Progenitor cell of endocrine pancreas (in vitro differentiated cells): ENCODE measurements around the gene NECTIN1. TPM values are rescaled to one million over a fixed set of nuclear protein-coding genes. Genes with fewer than 3 reads are reported as not detected.

Source experiments
- DNase-seq: peaks from one replicate; pipeline ENCODE4 v3.0.0; 2021; ENCODE audit warnings: low spot score; ENCODE audit not compliant: unreplicated experiment
- H3K27ac Mint-ChIP-seq: 2 replicates; pipeline ENCODE4 v1.8.0; 2021; ENCODE audit warnings: mild to moderate bottlenecking, moderate library complexity, mixed read lengths
- H3K27me3 Mint-ChIP-seq: 2 replicates; pipeline ENCODE4 v1.8.0; 2021; ENCODE audit warnings: mixed read lengths
- H3K36me3 Mint-ChIP-seq: 2 replicates; pipeline ENCODE4 v1.8.0; 2022; ENCODE audit warnings: mixed read lengths; ENCODE audit not compliant: insufficient read depth
- H3K4me1 Mint-ChIP-seq: 2 replicates; pipeline ENCODE4 v1.8.0; 2021; ENCODE audit warnings: low read depth, mixed read lengths
- H3K4me3 Mint-ChIP-seq: 2 replicates; pipeline ENCODE4 v1.8.0; 2021; ENCODE audit warnings: low read depth, mild to moderate bottlenecking, moderate library complexity, mixed read lengths
- H3K9me3 Mint-ChIP-seq: 2 replicates; pipeline ENCODE4 v1.8.0; 2021; ENCODE audit warnings: low read depth, mixed read lengths
- total RNA-seq: library from RNA; stranded (reverse); gene quantifications from 2 replicates; pipeline ENCODE4 v1.2.1, GENCODE V29; 2021
- TF ChIP-seq, protein P1 (sequence below): fragments of 200-600 bp; sonication (generic); IDR thresholded peaks from one replicate; pipeline ENCODE4 v1.5.0; 2021; ENCODE audit warnings: antibody characterized with exemption, mild to moderate bottlenecking; ENCODE audit not compliant: unreplicated experiment

The NECTIN1 gene
- total RNA-seq, 1 donor from 2014 or later, result 42.1 TPM

DNA sequence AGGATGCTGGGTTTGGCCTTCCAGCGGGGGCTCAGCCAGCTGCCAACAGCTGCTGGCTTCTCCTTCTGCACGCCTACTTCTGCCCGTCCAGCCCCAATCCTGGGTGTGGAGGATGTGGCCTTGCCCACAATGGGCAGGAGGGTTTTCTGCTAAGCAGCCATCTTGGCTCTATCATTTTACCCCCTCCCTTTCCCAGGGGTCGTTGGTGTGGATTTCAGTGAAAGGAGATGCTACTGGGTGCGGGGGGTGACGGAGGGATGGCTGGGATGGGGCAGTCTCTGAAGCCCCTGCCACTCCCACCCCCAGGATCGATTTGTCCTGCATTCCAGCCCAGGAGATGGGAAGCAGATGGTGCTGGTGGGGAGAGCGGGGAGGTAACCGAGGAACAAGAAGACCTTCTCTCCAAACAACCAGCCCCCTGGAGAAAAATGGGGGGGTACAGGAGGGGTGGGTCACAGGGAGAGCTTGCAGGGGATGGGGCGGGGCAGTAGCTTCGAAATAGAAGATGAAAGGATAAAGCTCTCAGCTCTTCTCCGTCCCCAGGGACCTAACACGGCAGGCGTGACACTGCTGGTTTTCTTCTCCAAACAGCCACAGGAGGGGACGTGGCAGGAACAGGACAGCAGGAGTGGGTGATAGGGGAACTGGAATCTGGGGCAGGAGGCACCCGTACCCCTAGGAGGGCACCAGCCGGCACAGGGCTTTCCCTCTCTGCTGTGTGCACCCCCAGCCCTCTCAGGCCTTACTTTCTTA lies 68.9 kb downstream of the NECTIN1 start:
- Mint-ChIP-seq H3K4me3 (no peak overlapping the region), H3K36me3 (no peaks in the 10 kb centered on the region), H3K9me3 (no peaks in the 10 kb centered on the region), H3K4me1 (peaks cover 12% of the 10 kb centered on the region), H3K27me3 (no peaks in the 10 kb centered on the region), H3K27ac (no peak overlapping the region)
- TF ChIP-seq, protein P1, sequence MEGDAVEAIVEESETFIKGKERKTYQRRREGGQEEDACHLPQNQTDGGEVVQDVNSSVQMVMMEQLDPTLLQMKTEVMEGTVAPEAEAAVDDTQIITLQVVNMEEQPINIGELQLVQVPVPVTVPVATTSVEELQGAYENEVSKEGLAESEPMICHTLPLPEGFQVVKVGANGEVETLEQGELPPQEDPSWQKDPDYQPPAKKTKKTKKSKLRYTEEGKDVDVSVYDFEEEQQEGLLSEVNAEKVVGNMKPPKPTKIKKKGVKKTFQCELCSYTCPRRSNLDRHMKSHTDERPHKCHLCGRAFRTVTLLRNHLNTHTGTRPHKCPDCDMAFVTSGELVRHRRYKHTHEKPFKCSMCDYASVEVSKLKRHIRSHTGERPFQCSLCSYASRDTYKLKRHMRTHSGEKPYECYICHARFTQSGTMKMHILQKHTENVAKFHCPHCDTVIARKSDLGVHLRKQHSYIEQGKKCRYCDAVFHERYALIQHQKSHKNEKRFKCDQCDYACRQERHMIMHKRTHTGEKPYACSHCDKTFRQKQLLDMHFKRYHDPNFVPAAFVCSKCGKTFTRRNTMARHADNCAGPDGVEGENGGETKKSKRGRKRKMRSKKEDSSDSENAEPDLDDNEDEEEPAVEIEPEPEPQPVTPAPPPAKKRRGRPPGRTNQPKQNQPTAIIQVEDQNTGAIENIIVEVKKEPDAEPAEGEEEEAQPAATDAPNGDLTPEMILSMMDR, result no peak
- DNase-seq, result no peak

DNA sequence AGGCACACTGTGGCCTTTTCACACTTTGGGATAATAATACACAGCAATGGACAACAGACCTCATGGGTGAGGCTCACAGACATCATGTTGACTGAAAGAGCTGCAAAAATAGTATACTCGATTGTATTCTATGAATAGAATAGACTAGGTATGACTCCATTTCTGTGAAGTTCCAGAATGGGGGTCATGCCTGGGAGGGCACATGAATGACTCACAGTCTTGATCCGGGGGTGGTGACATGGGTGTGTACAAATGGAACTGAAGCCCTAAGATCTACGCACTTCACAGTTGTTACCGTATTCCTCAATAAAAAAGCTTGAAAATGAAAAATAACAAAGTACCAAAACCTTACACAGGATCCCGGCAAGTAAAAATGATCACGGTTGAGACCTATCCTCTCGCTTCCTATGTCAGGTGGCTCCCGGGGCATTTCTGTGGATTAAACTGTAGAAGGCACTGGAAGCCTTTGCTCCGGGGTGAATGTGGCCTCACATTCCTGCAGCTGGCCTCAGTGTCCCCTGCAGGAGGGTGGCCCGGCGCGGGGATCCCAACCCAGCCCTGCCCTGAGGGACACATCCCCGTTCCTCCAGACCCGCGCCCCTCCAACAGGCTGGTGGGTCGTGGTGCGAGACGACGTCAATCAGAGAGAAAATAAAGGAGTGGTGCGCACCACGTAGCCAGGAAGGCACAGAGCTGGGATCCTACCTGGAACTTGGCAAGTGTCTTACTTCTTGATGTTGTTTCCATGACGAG lies 75.9 kb downstream of the NECTIN1 start:
- H3K4me1 Mint-ChIP-seq, result peaks cover 4% of the 10 kb centered on the region
- DNase-seq, result no peak
- no peak overlapping the region for H3K27ac Mint-ChIP-seq
- H3K36me3 Mint-ChIP-seq, result no peaks in the 10 kb centered on the region
- no peaks in the 10 kb centered on the region for H3K9me3 Mint-ChIP-seq
- H3K27me3 Mint-ChIP-seq, result peaks cover 19% of the 10 kb centered on the region
- TF ChIP-seq, protein P1, result no peak
- H3K4me3 Mint-ChIP-seq, result no peak overlapping the region

DNA sequence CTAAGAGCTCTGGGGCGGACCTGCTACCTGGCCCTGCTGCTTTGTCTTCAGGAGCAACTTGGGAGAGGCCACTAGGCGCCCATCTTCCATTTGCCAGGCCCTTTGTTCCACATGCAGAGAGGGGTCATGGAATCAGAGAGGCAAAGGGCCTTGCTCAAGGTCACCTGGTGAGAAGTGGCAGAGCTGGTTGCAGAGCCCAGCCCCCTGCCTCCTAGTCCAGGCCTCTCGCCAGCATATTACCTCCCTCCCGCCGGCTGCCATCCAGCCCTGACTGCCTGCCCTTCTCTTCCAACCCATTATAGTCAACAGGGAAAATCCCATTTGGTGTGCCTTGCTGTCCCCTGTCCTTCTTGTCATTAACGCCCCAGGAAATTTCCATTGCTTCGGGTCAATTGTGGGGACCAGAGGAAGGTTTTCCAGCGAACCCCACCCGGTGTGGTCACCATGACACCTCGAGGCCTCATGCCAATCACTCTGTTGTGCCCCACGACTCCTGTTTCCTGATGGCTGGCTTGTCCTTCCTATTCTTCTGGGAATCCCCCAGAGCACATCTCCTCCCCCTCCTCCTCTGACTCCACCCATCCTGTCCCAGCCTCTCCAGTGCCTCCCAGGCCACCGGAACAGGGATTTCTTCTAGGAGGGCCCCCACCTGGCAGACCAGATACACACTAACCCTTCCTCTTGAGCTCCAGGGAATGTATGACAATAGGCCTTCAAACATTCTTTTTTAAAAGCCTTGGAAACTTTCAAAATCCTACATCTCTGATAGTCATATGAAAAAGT lies 77.0 kb downstream of the NECTIN1 start:
- no peak for DNase-seq
- TF ChIP-seq, protein P1, result no peak
- no peaks in the 10 kb centered on the region for H3K9me3 Mint-ChIP-seq
- H3K4me1 Mint-ChIP-seq, result peaks cover 4% of the 10 kb centered on the region
- peaks cover 19% of the 10 kb centered on the region for H3K27me3 Mint-ChIP-seq
- no peak overlapping the region for H3K27ac Mint-ChIP-seq
- no peak overlapping the region for H3K4me3 Mint-ChIP-seq
- H3K36me3 Mint-ChIP-seq, result no peaks in the 10 kb centered on the region

DNA sequence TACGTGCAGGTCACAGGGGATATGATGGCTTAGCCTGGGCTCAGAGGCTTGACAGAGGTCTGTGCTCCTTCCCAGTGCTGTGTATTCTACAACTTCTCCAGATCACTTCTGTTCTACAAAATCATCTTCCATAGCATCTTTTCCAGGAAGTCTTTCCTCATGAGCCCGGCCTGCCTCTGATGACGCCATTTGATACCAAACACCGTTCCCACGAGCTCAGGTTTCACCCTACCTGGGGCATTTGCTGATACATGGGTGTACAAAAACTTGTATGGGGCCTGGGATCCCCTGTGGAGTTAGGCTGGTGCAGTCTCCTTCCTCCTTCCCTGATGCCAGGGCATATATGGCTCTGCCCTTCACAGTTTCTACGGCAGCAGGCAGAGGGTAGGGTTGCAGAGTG lies 78.7 kb downstream of the NECTIN1 start:
- Mint-ChIP-seq H3K27me3 (peaks cover 23% of the 10 kb centered on the region), H3K4me1 (peaks cover 4% of the 10 kb centered on the region), H3K27ac (no peak overlapping the region), H3K36me3 (no peaks in the 10 kb centered on the region), H3K9me3 (no peaks in the 10 kb centered on the region), H3K4me3 (no peak overlapping the region)
- DNase-seq, result no peak
- TF ChIP-seq, protein P1, result no peak

DNA sequence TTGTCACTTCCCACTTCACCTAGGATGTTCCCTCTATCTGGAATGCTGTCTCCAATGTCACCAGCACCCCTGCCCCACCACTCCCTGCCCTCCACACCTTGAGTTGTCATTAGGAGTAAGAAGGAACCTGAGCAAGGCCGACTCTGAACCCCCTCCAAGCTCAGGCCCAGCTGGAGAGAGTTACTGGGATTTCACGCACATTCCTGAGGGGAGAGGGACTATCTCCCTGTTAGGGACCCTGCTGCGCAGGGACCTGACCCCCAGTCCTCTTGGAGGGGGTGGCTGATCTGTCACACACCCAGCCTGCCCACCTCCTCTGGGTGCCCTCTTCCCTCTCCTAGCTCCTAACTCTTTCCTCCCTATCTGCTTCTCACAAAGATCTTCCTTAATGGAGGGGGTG lies 81.7 kb downstream of the NECTIN1 start:
- H3K27me3 Mint-ChIP-seq, result peaks cover 24% of the 10 kb centered on the region
- H3K4me3 Mint-ChIP-seq, result no peak overlapping the region
- H3K27ac Mint-ChIP-seq, result no peak overlapping the region
- H3K36me3 Mint-ChIP-seq, result no peaks in the 10 kb centered on the region
- TF ChIP-seq, protein P1, result no peak
- H3K4me1 Mint-ChIP-seq, result peaks cover 4% of the 10 kb centered on the region
- no peak for DNase-seq
- H3K9me3 Mint-ChIP-seq, result no peaks in the 10 kb centered on the region
